NCI-H2171 (cell line): ENCODE data around the gene TMEM94.
"Not testable (repeated sequence)": the region's sequence is repeated elsewhere in the genome, so short reads cannot be mapped to it uniquely, and the experiment has no call there.

Experiments
- DNase-seq: peaks from one replicate; lab custom pipeline; 2025; lab: John Stamatoyannopoulos, UW

The TMEM94 gene

DNA sequence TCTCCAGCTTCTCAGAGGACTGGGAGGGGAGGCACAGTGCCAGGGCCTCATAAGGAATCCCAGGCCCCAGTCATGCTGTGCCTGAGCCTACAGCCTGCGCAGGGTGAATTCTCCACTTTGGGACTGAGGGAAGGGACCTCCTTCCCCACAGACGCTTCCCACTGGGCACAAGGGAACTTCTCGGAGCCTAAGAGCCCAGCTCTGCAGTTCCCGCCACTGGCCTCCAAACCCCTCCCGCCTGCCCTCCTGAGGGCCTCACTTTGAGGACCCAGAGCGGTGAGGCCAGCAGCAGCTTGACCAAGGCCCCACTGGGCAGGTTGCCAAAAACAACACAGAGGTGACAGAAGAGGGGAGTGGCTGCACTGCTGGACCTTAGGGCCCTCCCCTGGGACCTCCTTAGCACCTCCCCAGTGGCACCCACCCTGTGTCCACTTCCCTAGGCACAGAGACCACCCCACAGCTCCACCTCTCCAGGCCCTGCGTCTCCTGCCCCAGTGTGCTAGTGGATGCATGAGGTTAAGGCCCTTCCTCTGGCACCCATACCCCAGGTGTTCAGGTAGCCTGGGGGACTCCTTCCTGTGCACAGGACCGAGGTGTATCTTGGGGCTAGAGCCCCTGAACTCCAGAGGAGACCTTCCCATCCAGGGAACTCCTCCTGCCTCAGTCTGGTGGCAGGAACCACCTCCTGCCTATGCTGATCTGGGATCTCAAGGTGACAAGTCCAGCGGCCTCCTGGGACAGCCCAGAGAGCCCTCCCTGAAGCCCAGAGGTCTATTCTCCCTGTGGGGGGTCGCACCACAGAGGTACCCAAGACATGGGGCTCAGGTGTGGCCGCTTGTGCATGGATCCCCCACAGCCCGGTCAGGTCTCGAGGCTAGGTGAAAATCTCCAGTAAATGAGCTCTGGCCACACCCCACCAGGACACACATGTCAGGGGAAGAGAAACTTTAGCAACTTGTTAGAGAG lies 55.5 kb downstream of the TMEM94 start:
- DNase-seq, result no peak

DNA sequence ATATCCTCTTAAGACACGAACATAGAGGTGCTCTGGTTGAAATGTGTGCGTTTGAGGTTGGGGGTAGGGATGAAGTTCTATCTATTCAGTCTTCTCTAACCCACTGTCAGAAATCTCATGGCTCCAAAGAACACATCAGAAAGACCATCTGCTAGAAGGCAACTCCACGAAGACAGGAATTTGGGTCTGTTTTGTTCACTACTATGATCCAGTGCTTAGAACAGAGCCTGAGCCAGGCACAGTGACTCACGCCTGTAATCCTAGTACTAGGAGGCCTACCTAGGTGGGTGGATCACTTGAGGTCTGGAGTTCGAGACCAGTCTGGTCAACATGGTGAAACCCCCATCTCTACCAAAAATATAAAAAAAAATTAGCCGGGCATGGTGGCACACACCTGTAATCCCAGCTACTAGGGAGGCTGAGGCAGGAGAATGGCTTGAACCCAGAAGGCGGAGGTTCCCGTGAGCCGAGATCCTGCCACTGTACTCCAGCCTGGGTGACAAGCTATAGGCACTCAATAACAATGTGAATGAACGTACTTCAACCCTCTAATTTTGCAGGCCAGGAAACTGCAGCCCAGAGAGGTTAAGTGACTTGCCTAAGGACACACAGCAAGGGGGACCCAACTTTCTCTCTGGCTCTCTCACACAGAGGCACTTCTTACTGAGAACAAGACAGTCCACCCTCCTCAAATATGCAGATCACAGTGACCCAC lies 56.6 kb downstream of the TMEM94 start:
- DNase-seq, result no peak

DNA sequence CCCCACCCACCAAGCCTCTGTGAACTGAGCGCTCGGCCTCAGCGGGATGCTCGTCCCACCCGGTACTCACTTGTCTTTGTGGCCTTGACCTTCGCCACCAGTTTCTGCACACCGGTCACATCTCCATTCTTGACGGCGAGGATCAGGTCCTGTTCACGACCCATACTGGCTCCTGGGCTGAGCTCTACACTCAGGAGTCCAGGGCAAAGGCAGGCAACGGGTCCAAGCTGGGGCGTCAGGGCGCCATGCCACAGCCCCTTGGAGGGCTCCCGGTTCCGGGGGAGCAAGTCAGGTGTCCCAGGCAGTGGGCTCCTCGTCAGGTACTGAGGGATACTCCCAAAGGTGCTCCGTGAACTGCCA lies 57.2 kb downstream of the TMEM94 start:
- DNase-seq, result no peak

DNA sequence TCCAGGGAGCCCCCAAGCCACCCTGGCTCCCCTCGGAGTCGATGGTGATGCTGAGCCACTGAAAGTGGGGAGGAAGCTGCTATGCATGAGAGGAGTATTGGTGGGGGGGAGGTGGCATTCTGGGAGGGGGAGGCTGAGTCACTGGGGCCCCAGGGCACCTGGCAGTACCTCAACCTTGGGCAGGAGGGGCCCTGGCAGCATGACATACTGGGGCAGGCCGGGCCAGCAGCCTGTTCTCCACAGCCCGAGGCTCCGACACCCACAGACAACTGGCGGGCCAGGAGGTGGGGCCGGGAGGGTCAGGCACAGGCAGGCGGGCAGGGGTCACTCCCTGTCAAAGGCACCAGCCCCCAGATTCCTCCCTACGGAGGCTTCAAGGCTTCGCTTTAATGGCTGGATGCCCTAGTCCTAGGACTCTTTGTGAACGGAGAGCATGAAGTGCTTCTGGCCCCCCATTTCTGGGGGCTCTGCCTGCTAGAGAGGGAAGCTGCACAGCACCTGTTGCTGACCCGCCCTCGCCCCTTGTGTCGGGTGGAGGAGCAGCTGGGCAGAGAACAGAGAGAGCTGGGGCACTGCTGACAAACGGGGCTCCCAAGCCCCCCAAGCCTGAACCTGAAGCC lies 58.0 kb downstream of the TMEM94 start:
- DNase-seq, result no peak

DNA sequence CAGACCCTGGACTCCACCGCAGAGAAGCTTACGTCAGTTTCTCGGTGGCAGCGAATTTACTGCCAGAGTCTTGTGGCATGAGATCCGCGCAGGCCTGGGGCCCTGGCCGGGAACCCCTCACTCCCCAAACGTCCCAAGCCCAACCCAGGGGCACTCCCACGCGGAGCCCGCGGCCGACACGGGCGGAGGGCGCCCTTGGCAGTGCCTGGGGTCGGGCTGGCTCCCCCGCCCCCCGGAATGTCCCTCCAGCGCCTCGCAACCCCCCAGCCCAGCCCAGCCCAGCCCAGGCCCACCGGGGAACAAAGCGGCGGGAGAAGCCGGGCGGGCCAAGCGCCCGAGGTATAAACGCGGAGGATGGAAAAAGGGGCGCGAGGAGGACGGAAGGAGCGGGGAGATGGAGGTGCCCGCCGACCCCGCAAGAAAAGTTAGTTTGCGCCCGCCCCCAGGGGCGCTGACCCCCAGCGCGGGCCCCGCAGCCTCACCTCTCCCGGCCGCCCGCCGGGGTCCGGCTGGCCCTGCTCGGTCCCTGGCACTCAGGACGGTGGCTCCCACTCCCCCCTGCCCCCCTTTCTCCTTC lies 58.6 kb downstream of the TMEM94 start:
- DNase-seq, result no peak

DNA sequence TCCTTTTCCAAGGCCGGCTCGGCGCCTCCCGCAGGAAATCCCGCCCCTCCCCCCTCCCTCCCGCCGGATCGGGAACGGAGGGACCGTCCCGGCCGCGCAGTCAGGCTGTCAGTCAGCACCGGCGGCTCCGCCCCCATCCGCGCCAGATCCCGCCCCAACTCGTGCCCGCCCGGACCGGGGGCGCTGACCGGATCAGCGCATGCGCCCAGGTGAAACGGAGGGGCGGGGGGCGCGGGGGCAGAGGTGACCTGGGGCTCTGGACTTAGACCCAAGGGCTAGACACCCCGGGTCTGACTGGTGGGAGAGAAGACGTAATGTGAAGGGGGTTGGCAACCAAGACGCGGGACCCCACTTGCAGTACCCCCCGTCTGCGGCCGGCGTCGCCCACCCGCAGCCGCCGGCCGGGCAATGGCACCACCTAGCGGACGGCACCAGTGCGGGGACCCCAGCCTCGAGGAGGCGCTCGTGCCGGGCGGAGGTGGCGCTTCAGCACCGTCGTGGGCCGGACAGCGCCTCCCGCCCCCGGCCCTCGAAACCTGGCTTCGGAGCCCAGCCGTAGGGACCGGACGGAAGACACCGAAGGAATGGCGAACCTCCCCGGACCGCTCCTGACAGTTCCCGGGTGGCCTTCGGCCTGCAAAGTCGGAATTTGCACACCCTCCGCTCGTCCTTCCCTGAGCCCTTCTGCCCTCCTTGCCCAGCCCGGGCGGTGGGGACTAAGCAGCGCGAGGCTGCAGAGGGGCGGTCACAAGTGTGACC lies 59.2 kb downstream of the TMEM94 start, which contains the start of gene CASKIN2:
Gene CASKIN2, minus strand, starts transcription at position 42 of the 759 bp plus-strand sequence. CDS start 1,733 bp downstream, outside the sequence.
- peak; percentile 92 for DNase-seq

DNA sequence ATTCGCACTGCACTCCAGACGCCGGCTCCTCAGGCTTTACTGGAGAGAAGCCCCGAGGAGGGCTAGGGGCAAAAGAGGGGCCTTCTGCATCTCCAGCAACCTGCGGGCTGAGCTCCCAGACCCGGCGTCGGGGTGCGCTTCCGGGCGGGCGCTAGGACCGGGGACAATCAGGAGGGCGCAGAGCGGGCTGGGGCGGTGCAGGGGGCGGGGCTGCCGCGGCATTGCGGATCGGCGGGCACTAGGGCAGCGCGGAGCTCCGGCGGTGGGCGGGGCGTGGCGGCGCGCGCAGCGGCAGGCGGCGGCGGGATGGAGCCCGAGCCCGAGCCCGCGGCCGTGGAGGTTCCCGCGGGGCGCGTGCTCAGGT lies 59.8 kb downstream of the TMEM94 start, which contains the start of gene TSEN54:
Gene TSEN54, plus strand, starts transcription at position 274 of the 364 bp plus-strand sequence. Its CDS starts 33 bp downstream, at position 307.
- DNase-seq, result peak; percentile 88

DNA sequence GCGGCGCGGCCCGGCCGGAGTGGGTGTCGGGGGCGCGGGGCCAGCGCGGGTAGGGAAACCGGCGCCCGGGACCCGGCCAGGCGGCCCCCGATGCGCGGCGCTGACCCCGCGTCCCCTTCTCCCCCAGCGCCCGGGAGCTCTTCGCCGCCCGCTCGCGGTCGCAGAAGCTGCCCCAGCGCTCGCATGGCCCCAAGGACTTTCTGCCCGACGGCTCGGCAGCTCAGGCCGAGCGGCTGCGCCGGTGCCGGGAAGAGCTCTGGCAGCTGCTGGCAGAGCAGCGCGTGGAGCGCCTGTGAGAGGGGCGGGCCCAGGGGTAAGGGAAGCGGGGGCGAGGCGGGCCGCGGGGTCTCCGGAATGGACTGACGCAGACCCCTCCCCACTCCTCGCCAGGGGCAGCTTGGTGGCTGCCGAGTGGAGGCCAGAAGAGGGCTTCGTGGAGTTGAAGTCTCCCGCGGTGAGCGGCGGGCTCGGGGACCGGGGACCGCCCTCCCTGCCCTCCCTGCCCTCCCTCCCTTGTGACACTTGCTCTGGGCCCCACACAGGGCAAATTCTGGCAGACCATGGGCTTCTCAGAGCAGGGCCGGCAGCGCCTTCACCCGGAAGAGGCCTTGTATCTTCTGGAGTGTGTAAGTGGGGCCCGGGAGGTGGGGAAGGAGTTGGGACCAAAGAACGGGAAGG lies 60.3 kb downstream of the TMEM94 start:
- no peak for DNase-seq

DNA sequence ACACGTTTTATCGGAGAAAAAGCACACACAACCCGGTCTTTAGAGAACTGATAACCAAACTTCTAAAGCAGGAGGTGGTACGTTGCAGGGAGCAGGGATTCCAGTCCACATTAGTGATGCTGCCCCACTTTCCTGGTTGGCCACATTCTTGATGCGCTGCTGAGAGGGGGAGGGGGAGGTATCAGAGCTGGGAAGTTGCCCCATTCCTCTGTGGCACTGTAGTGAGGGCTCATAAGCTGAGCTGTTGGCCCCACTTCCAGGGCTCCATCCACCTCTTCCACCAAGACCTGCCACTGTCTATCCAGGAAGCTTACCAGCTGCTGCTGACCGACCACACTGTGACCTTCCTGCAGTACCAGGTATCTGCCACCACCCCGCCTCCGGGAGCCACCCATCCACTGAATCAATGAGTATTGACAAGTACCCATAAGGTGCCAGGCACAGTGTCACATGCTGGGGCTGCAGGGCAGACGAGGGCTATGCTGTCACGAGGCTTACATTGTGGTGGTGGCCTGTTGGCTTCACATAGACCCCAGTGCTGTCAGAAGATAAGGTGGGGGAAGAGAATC lies 60.9 kb downstream of the TMEM94 start:
- DNase-seq, result no peak

DNA sequence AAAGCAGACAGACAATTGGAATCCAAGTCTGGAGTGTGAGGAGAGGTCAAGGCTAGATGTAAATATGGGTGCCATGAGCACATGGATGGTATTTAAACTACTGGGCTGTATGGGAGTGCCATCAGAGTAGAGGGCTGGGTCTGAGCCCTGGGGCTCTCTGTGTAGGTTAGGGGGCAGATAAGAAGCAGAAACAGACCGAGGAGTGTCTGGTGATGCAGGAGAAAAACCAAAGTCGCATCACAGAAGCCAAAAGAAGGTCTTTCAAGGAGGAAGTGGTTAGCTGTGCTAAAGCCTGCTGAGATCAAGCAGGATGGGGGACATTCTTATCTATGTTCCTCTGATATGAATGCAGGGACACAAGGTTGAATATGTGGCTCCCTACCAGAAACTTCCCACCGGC lies 61.8 kb downstream of the TMEM94 start:
- no peak for DNase-seq

DNA sequence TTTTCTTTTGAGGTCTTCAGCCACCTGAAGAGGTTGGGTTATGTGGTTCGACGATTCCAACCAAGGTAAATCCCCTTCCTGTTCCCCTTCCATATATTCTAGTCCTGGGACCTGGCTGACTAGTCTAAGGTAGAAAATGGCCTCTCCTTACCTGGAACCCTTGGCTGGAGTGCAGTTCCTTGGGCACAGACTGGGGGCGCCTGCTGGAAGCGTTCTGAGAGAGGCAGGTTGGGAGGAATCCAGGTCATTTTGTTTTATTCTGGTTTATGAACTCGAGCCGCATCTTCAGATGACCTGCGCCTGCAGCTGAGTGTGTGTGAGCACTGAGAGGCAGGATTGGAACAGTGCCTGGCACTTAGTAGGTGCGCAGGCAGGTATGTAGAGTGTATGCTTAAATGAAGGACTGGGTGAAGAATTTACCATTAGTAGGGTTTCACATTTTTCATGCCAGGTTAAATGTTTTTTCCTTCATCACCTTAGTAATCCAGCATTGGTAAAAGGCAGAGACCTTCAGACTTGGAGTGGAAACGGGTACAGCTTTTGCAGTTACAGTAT lies 62.6 kb downstream of the TMEM94 start:
- DNase-seq, result no peak

DNA sequence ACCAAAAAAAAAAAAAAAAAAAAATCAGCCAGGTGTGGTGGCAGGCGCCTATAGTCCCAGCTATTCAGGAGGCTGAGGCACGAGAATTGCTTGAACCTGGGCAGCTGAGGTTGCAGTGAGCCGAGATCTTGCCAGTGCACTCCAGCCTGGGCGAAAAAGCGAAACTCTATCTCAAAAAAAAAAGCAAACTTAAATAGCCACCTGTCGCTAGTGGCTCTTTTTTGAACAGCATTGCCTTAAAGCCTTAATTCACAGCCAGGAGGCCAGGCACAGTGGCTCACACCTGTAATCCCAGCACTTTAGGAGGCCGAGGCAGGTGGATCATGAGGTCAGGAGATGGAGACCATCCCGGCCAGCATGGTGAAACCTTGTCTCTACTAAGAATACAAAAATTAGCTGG lies 64.0 kb downstream of the TMEM94 start:
- DNase-seq, result not testable (repeated sequence)

DNA sequence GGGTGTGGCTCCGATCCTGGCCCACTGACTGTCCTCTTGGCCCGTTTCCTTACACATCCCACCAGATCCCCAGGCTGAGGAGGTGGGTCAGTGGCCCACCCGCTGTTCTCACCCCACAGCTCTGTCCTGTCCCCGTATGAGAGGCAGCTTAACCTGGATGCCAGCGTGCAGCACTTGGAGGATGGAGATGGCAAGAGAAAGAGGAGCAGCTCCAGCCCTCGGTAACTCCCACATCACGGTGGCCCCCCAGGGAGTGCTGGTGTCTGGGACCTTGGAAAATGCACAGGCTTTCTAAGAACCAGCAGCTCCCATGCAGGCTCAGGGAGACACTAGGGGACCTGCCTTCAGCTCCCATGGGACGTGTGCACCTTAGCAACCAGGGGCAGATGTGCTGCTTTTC lies 64.9 kb downstream of the TMEM94 start:
- no peak for DNase-seq

DNA sequence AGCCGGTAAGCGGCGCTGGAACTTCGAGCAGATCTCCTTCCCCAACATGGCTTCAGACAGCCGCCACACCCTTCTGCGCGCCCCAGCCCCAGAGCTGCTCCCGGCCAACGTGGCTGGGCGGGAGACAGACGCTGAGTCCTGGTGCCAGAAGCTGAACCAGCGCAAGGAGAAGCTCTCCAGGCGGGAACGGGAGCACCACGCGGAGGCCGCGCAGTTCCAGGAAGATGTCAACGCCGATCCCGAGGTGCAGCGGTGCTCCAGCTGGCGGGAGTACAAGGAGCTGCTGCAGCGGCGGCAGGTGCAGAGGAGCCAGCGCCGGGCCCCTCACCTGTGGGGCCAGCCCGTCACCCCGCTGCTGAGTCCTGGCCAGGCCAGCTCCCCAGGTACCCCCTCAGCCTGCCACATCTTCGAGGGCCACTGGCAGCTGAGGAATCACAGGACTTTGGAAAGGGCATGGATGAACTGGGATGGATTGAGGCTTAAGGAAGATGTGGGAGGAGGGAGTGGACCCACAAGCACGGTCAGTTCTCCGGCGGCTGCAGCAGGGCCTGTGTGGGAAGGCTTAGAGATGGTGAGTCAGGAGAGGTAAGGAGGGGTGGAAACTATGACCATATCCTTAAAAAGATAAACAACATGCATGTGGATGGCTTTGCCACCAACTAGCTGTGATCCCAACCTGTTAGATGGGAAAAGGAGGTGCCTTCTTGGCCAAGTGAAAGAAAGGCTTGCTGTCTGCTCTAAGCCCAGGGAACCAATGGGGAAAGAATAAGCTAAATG lies 65.7 kb downstream of the TMEM94 start:
- DNase-seq, result no peak

DNA sequence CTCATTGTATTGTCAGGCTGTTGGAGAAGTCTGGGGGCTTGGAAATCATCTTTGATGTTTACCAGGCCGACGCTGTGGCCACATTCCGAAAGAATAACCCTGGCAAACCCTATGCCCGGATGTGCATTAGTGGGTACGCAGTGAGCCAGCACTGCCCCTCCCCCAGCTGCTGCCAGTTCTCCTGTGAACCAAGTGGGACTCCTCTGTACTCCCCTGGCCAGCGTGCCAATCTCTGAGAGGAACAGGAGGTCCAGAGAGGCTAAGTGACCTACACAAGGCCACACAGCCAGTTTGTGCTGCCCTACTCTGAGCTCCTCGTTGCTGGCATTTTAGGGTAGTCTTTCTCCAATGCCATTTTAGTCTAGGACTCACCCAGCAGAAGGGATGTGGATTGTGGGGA lies 67.2 kb downstream of the TMEM94 start:
- no peak for DNase-seq

DNA sequence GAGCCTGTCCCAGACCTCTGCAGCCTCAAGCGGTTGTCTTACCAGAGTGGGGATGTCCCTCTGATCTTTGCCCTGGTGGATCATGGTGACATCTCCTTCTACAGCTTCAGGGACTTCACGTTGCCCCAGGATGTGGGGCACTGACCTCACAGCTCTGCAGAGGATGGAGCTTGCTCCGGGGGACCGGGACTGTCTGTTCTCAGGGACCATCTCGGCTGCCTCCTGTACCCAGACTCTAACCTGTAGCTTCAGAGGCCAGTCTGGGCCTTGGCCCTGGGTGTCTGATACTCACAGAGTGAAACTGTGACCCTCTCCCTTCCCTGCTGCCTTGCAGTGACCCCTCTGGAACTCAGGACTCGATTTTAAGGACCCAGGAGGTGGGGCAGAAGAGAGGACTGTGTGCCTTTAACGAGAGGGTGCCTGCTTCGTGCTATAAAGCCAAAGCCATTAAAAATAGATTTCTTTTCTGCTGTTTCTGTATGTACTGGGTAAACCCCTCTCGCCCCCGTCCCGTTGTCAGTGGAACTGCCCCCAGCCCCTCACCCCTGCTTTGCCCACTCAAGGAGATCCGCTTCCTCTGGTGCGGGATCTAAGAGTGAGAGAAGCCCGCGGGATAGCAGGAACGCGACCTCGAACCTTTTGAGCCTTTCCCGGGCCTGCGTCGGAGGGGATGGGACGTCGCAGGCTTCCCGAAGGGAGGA lies 68.0 kb downstream of the TMEM94 start:
- DNase-seq, result no peak

DNA sequence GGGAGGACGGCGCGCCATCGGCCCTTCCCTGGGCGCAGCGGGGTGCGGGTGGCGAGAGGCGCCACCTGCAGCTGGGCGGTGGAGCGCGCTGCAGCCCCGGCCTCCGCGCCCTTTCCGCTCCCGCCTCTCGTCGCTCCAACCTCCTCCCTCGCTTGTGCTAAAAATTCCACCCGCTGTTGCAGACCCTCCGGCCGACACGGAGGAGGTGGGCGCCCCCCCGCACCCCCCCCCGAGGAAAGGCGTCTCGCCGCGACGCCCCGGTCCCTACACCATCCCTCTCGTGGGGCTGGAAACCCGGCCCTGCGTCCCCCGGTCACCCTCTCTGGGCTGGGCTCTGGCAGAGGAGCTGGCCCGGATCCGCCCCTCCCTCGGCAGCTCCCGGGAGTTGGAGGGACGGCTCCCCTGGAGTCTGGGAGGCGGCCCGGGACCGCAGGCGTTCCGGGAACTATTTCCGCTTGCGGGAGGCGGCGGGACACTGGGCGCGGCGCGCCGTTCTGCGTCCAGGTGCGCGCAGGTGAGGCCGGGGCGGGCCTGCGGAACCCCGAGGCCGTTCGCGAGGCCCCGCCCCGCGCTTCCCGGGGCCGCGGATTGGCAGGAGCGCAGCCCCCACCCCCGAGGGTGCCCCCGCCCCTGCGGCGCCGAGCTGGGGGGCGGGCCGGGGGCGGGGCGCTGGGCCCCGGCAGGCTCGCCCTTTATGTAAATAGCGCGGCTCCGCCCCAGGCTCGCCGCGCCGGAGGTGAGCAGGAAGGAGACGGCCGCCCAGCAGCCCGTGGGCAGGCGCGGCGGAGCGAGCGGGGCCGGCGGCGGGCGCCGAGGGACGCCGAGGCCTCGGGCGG lies 68.8 kb downstream of the TMEM94 start, which contains the start of gene LLGL2:
Gene LLGL2, plus strand, starts transcription at position 728 of the 836 bp plus-strand sequence. CDS start 17,730 bp downstream, outside the sequence.
- peak; percentile 91 for DNase-seq
